Effector CD4-positive, alpha-beta T cell (primary cell): ENCODE measurements around the gene CTDSP2.

Experiments
- DNase-seq: peaks from one replicate; pipeline ENCODE4 v3.0.0-alpha.2; 2020

Gene CTDSP2

DNA sequence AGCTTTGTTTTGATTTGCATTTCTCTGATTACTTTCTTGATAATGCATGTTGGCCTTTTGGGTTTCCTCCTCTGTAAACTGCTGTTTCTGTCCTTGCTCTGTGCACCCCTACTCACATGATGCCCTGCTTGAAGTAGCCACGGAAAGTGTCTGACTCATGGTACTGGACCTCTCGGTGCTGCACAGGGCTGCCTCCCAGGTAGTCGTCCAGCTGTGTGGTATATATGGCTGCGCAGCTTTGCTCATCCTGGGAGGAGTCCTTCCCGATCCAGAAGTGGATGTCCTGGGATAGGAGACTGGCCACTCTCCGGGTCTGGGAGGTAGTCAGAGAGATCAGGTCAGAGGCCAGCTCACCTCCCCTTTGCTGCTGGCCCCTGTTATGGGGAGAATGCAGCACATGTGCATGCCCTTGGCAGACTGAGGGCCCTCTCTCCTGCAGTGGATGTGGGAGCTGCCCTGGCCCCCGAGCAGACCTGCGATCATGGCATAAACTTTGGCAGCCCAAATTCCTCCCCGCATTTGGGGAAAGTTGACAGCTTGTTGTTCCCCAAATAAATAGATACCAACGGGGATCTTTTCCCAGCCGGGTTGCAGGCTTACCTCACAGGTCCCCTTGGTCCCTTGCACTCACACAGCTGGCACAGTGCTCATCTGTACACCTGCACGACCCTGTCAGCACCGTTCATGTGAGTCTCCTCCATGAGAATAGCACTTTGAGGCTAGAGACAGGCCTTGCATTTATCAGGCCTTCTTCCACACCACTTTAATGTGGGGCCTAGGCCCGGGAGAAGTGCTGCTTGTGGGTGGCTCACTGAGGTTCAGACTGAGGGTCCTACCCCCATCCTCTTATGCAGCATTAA, 33.2 kb downstream of the CTDSP2 start:
- DNase-seq, result no peak

DNA sequence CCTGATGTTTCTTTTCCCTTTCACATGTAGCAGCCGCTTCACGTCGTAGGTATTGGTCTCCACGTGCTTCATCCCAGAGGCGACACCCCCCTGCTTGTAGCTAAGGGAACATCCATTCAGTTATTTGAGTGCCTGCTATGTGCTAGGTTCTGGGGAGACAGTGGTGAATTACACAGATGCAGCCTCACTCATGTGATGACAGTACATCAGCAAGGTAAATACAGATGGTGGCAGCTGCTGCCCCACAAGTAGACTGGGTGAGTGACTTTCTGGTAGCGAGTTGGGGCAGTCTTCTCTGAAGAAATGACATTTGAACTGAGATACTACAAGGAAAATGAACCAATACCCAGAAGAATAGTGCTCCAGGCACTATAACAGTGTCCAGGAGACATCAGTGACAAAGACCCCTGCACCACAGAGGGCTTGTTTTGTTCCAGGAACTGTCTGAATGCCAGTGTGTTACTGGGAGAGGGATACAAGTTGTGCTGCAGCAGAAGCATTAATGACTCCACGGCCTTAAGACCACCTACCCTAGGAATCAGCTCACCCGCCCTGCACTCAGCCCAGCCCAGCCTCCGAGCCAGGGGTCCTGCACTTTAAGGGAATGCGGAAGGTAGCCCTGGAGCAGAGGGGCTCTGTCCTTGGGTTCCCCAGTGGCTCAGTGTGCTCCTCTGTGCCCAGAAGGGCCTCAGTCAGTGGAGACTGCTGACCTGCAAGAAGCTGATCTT, 35.3 kb downstream of the CTDSP2 start:
- no peak for DNase-seq

DNA sequence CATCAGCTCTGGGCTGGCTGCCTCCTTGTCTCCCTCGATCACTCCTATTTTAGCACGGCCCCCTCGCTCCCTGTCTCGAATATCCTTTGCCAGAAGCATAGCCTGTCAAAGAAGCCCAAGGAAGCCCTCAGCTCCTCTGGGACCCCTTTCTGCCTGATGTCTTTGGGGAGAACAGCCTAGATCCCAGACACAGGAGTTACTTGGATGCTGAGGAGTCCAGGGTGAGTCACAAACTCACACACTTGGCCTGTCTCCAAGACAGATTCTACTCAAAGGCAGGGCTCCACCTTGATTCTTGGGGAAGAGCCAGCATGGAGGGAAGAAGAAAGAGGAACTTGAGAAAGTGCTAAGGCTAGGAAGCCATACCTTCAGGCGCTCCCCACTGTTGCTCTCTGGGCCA, 36.1 kb downstream of the CTDSP2 start:
- DNase-seq, result no peak

DNA sequence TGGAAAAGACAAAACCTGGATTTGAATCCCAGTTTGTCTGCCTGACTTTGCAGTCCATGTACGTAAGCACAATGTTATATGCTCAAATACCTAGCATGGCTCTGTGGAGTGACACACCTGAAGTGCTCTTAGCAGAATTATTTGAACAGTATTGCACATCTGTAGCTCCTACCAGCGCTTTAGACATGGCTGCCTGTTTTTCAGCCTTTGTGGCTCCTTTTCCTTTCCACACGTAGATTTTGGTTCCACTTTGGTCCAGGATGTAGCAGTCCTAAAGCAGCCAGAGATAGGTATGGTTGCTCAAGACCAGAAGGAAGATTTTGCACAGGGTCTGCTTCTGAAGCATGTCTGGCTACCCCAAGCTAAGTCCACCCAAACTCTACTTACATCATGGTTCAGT, 37.1 kb downstream of the CTDSP2 start:
- DNase-seq, result no peak

DNA sequence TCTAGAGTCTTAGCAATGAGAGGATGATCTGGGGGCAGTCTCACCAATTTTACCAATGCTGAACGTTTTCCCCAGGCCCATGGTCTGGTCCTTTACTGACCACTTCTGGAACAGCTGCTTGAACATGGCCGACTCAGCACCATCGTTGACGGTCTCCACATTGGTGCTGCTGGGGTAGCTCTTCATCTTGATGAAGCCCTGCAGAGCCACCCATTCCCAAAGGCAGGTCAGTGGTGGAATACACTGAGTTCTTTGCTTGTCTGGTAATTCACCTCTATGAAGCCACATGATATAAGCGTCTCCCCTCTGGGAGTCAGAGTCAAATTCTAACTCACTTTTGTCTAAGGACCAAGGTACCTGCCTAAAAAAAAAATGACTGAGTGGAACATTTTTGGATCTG, 38.2 kb downstream of the CTDSP2 start:
- no peak for DNase-seq

DNA sequence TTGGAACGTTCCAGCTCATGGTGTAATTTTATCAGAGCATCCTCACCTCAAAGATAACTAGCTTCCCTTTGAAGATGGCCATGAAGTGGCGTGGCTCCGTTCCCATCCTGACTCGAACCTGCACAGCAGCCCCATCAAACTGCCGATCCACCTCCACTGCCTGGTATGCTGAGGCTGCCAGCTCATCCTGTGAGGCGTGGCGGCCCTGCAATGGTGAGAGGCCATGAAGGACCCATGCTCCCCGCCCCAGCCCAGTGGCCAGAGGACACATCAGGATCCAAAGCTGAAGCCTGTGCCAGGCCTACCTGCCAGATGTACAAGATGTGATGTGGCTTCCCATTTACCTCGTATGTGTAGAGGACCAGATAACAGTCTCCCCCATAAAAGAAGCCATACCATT, 39.2 kb downstream of the CTDSP2 start:
- DNase-seq, result no peak

DNA sequence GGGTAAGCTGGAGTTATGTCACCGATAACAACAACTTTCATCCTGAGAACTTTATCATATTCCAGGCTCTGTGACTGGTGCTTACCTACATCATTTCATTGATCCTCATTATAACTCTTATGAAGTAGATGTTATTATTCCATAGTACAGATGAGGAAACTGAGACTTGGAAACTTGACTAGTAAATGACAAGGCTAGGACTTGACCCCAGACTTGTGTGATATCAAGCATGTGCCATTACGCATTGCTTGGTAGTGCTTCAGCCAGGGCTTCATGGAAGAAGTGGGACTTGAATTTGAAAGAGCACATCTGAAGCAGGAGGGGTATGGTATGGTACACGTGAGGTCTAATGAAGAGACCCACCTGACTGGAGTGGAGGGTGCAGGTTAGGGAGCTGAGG, 39.9 kb downstream of the CTDSP2 start:
- no peak for DNase-seq

DNA sequence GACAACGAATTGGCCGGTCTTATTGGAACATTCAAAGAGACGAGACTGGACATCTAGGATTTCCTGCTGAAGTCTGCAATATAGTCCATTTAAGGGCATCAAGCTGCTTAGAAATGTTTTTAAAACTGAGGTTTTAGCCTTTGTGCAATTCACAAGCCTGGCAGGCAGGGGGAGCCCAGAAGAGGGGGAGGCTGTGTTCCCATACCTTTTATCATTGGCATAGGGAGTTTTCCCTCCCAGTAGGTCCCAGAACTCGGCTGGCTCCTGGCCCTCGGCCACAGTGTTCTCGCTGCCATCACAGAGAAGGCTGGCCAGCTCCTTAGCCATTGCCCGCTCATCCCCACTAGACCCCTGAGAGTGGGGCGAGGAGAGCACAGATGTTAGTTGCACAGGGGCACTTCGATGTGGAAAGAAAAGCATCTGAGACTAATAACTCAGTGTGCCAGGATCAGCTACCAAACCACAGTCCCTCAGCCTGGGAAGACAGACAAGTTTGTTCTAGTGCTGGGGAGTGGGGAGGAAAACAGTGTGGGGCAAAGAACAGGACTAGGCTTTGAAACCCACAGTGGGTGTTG, 43.1 kb downstream of the CTDSP2 start:
- no peak for DNase-seq

DNA sequence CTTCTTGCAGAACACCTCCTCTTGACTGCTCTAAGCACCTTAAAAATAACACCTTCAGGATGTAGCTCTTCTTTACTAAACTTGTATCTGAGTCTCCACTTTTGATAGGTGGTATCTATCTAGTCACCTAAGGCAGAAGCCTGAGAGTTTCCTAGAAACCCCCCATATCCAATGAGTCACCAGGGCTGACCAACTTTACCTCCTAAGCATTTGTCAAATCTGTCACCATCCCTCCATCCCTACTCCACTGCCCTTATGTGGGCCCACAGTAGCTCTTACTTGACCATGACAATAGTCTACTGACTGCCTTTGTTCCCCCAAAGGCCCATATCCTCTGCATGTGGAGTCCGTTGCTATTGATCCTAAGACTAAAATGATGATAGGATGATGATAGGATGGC, 43.9 kb downstream of the CTDSP2 start:
- no peak for DNase-seq

DNA sequence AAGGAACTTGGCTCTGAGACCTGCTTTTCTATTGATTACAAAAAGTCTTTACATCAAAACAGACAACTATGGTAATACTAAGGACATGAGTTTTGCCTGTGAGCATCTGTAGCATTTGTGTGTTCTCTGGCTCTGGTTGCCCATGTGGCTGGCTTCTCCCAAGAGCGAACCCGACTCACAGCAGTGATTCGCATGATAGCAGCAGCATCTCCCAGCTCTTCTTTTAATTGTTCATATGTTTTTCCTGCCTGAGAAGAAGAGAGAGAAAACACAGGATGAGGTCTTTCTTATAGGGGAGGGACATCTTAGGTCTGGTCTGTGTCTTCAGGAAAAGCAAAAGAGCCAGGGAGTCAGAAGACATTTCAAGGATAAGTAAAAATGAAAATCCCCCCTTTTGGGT, 45.6 kb downstream of the CTDSP2 start:
- DNase-seq, result no peak

DNA sequence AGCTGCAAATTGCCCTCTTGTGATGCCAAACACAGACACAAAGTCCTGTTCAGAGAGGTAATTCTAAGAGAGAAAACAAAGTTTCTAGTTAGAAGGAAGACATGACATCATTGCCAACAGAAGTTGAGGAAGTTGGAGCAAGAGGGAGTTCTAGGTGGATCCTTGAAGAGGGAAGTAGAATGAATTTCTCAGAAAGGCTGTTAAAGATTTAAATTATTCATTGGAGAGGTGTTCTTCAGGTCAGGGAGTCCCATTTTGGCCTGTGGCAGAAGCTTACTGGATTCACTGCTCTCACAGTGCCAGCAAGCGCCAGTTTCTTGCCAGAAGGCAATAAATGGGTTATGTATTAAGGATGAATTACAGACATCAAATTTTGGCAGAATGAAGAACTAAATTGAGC, 48.6 kb downstream of the CTDSP2 start:
- DNase-seq, result no peak

DNA sequence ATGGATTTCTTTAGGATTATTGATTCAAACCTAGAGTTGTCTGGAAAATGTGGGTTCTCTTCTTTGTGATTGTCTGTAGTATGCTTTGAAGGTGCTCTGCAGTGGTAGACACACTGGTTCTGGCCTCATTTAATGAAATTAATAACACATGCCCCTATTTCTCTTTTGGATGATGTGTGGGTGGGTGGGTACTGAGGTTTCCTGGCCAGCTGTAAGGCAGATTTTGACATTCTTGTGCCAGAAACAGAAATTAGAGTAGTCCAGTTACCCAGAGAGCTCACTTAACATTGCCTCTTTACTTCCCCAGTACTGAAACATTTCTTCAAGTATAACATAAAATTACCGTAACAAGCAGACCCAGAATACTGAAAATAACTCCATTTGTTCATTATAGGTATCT, 49.5 kb downstream of the CTDSP2 start:
- no peak for DNase-seq

DNA sequence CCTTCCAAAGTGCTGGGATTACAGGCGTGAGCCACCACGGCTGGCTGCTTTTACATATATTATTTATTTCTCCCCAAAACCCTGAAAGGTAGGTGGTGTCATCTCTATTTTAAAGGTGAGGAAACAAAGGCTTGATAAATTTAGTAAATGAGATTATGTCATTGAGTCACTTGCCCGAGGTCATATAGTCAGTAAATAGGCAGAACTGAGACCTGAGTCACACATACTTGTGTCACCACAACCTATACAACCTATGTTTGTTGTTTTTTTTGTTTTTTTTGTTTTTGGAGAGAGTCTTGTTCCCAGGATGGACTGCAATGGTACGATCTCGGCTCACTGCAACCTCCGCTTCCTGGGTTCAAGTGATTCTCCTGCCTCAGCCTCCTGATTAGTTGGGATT, 51.2 kb downstream of the CTDSP2 start:
- no peak for DNase-seq

DNA sequence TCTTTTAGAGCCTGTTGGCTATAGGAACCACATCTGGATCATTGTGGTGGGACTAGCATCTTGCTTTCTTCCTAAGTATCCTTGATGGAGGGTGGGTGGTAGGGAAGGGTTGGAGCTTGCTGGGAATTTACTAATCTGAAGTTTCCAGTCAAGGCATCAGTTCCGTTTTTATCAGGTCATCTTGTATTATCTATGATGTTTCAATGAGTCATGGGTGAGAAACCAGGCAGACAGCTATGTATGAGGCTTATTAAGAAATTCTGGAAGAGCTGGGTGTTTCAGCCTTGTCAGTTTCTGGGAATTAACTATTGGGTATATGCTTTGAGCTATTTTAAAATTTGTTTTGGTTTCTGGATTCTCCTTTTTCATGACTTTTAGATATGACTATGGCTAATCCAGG, 52.6 kb downstream of the CTDSP2 start:
- DNase-seq, result no peak

DNA sequence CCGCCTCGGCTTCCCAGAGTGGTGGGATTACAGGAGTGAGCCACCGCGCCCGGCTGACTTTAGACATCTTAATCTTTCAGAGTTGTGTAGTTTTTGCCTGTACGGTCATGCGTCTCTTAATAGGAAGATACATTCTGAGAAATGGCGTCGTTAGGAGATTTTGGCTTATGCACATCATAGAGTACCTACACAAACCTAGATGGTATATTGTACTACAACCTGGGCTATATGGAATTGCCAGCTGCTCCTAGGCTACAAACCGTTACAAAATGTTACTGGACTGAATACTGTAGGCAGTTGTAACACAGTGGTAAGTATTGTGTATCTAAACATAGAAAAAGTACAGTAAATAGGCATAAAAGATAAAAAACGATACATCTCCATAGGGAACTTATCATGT, 62.7 kb downstream of the CTDSP2 start:
- no peak for DNase-seq

DNA sequence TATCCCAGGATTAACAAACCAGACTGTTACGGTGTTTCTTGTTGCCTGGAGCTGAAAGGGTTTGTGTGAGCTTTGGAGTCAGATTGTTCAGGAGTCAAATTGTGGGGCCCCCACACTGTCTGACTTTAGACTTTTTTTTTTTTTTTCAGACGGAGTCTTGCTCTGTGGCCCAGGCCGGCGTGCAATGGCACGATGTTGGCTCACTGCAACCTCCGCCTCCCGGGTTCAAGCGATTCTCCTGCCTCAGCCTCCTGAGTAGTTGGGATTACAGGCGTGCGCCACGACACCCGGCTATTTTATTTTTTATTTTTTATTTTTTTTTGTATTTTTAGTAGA, 63.1 kb downstream of the CTDSP2 start:
- DNase-seq, result no peak

DNA sequence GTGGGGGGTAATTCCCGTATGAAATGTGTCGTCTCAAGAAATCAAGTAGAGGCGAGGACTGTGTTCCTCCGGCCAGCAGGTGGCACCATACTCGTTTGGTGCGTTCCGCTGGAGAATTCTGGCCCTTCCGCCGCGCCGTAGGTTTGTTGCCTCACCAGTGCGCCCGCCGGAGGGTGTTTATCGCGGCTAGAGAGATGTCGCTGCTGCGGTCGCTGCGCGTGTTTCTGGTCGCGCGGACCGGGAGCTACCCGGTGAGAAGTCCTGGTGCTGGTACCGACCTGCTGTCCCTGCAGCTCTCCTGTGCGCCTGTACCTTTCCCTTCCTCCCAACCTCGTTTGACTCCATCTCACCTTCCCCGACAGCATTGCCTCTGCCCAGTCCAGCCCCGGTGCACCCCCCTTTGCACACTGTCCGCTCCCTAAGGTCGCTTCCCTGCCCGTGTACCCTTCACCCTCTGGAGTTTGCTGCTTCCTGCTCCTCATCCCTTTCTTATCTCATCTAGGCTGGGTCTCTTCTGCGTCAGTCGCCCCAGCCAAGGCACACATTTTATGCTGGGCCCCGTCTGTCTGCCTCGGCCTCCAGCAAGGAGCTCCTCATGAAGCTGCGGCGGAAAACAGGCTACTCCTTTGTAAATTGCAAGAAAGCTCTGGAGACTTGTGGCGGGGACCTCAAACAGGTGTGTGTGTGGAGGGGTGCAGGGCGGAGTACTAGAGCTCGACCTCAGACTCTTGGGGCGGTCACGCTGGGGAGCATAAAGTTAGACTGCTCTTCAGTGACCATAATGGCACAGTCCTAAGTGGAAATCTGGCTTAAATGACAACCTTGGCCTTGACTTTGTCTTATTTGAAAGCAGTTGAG, 63.7 kb downstream of the CTDSP2 start, which contains the start of gene TSFM:
TSFM (plus strand) TSS at position 180 of the 858 bp plus-strand sequence; CDS start at position 195, 15 bp downstream.
- peak; percentile 99 for DNase-seq

DNA sequence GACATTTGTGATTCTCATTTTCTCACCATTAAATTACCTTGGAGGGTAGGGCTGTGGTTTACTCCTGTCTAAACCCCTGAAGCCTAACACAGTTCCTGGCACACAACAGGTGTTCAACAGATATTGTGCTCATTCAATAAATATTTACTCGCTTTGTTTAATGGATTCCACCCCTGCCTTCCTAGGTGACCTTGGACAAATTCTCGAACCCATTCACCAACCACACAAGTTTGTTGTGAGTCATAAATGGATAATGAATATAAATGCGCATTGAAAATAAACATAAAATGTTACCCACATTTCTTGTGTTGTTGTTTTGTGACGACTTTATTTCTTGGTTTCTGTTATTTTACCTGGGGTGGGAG, 64.3 kb downstream of the CTDSP2 start:
- DNase-seq, result no peak

DNA sequence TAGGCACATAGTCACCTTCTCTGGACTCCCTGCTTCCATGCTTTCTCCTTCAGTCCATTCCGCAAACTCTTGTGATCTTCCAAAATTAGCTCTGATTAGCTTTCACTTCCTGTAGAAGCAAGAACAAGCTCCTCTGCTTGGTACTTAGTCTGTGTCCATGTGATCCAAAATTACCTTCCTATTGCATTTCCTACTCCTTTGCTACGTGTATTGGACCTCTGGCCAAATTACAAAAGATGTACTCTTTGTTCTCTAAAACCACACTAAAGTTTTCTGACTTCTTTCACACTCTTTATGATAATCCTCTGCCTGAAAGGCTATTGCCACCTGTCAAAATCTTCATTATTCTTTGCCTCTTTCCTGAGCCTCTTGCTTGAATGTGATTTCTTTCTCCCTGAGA, 64.7 kb downstream of the CTDSP2 start:
- DNase-seq, result no peak

DNA sequence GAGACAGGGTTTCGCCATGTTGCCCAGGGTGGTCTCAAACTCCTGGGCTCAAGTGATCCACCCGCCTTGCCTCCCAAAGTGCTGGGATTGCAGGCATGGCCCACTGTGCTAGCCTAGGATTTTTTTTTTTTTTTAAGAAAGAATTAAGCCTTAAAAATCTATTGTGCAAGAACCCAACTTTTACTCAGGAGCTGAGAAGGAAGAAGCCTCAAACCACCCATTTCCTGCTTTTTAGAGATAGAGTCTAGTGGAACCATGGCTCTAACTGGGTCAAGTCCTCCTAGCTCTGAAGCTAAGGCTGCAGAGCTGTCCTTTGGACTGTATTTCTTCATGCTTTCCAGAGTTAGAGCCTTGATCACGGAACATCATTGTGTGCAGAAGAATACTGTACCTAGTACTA, 65.3 kb downstream of the CTDSP2 start:
- no peak for DNase-seq

DNA sequence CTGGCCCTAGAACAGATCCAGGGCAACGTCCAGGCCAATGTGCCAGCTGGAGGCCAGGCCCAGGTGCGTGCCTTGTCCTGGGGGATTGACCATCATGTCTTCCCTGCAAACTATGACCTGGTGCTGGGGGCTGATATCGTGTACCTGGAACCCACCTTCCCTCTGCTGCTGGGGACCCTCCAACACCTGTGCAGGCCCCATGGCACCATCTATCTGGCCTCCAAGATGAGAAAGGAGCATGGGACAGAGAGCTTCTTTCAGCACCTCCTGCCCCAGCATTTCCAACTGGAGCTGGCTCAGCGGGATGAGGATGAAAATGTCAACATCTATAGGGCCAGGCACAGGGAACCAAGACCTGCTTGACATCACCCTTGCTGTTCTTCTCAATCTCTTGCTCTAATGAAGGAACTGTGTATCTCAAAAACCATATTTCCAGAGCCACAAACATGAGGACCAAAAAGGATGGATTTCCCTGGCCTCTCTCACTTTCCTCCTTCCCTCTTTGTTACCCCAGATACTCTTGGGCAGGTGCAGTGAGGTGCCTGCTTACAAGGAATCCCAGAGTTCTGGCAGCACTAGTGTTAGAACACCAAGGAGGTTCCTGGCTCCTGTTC, 66.1 kb downstream of the CTDSP2 start:
- no peak for DNase-seq

DNA sequence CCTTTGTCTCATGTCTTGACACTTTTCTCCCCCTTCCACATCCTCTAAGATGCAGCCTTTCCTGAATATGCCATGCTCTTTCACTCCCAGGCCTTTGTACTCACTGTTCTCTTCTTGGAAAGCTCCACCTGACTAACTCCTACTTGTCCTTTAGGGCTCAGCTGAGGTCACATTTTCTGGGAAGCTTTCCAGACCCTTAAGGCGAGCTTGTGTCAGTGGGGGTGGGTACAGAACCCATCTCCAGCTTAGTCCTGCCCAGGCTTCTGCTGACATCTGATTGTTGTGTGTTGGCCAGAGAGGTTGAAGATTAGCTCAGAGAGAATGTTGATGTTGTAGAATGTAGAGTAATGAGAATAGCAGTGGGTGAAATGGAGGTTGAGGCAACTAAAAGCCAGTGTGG, 66.8 kb downstream of the CTDSP2 start:
- no peak for DNase-seq

DNA sequence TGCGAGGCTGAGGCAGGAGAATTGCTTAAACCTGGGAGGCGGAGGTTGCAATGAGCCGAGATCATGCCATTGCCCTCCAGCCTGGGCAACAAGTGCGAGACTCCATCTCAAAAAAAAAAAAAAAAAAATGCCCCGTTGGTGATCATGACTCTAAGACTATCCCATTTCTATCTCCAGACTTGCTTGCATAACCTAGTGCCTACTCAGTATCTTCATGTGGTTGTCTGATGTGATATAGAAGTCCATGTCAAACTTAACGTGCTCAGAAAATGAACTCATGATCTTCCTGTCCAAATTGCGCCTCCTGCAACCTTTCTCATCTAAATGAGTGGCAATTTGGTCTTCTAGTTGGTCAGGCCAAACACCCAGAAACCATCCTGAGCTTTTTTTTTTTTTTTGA, 68.6 kb downstream of the CTDSP2 start:
- DNase-seq, result no peak
